ENCODE data around the gene MRPS18C. TPM values are rescaled to one million over a fixed set of nuclear protein-coding genes. Genes with fewer than 3 reads are reported as not detected.
A peak's percentile ranks its signal among the peaks of the same experiment; 100 is the strongest.
"Not testable (repeated sequence)": the region's sequence is repeated elsewhere in the genome, so short reads cannot be mapped to it uniquely, and the experiment has no call there.

MRPS18C gene
- total RNA-seq, 1 donor from 2014 or later = 56.5 TPM

DNA sequence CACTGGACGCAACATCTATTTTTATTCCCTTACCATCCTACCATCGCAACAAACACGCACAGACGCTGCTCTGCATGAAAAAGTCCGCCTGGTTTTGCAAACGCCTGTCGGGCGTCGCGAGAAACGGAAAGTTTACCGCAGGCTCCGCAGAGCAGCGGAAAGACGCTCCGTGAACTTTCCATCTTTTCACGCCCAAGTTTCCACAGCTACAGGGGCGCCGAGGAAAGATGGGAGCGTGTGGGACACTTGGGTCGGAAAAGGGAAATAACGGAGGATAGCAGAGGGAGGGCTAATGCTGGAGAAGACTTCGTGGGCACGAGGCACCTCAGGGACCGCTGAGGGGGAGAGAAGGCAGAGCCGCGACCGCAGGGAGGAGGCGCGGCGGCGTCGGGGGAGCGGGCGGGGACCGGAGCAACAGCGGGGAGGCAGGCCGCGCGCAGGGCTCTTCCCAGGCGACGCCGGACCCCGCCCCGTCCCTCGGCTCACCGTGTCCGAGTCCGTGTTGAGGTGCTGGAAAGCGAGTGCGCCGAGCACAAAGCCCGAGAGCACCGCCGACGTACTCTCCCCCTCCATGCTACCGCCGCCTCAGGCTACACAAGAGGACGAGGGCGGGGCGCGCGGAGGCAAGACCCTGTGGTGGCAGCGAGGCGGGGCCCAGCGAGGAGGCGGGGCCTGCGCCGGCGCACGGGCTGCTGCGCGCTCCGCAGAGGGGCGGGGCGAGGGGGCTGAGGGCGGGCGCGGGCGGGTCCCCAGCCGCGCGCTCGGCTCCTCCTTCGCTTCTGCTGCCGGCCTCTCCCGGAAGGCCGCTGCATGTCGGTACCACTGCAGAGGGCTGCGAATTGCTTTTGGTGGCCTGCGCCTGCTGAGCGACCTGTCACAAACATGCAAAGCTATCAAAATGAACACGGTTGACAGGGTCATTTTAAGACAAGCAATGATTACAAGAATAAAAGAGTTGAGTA is 28.9 kb downstream of the MRPS18C start, which contains the start of gene ABRAXAS1:
ABRAXAS1 (minus strand) TSS at position 601 of the 962 bp plus-strand sequence; CDS start at position 573, 28 bp downstream.
- intact Hi-C loops (cut with micrococcal nuclease) = loop anchor here (1.0 to 10.0 kb wide), 10 partner anchors 29 to 1200 kb away; partner anchors contain the start of genes COPS4, ENOPH1, GPAT3 and HELQ
- TF ChIP-seq, protein P1, sequence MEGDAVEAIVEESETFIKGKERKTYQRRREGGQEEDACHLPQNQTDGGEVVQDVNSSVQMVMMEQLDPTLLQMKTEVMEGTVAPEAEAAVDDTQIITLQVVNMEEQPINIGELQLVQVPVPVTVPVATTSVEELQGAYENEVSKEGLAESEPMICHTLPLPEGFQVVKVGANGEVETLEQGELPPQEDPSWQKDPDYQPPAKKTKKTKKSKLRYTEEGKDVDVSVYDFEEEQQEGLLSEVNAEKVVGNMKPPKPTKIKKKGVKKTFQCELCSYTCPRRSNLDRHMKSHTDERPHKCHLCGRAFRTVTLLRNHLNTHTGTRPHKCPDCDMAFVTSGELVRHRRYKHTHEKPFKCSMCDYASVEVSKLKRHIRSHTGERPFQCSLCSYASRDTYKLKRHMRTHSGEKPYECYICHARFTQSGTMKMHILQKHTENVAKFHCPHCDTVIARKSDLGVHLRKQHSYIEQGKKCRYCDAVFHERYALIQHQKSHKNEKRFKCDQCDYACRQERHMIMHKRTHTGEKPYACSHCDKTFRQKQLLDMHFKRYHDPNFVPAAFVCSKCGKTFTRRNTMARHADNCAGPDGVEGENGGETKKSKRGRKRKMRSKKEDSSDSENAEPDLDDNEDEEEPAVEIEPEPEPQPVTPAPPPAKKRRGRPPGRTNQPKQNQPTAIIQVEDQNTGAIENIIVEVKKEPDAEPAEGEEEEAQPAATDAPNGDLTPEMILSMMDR (IDR thresholded peaks at IDR 0.05) = no peak
- POLR2A ChIA-PET = interaction anchor here (0.6 to 3.9 kb wide), 7 partner anchors 28 to 1001 kb away, joined by 3 to 29 read pairs (median 6); partner anchors contain the start of genes COPS4, GPAT3, HELQ and MRPS18C
- no peaks in the 10 kb centered on the region for H3K27me3 Mint-ChIP-seq
- ATAC-seq (ENCODE audit: low read depth) = peak; percentile 97
- peak within 1 kb of the TSS; percentile 93 for H3K4me3 Mint-ChIP-seq
- CTCF ChIA-PET = interaction anchor here (0.7 to 1.3 kb wide), 5 partner anchors 13 to 717 kb away, joined by 3 to 4 read pairs (median 3); no protein-coding TSS in a partner anchor
- DNase-seq = peak; percentile 96
- H3K27ac Mint-ChIP-seq = peak within 1 kb of the TSS; percentile 94
- H3K9me3 Mint-ChIP-seq = no peaks in the 10 kb centered on the region
- H3K36me3 Mint-ChIP-seq (ENCODE audit: low read depth) = peaks cover 12% of the 10 kb centered on the region
- peaks cover 19% of the 10 kb centered on the region for H3K4me1 Mint-ChIP-seq

DNA sequence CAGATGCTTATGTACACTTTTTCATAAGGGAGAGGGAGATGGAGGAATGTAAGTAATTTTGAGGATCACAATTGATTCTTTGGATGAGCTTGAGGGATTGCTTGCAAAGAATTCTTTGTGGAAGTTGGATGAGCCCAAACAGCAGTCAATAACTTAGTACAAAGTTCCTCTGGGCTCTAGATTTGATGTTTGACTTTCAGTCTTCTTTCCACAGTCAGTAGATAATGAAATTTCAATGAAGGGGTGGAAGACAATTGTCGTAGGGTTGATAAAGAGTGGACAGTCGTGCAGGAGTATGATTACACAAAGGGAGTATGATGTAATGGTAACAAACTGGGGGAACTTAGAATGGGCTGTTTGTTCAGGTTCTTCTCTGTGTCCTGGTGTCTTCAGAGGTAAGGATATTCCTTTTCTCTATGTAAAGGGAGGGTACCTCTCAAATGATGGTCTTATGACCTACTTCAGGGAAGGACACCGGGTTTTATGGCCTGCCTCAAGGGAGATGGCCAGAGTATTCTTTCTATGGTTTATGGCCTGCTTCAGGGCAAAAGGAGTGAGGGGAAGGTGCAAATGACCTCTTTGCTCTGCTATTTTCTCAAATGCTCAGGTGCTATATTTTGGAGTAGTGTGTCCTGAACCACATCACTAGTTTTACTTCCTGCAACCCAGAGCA is 30.7 kb downstream of the MRPS18C start:
- intact Hi-C loops (cut with micrococcal nuclease) = loop anchor here (10.0 kb wide), 2 partner anchors 1022 to 1202 kb away; no protein-coding TSS in a partner anchor
- TF ChIP-seq, protein P1 (IDR thresholded peaks at IDR 0.05) = no peak
- peaks cover 19% of the 10 kb centered on the region for H3K4me1 Mint-ChIP-seq
- H3K36me3 Mint-ChIP-seq (ENCODE audit: low read depth) = peaks cover 4% of the 10 kb centered on the region
- ChIA-PET CTCF (interaction anchor here (0.6 kb wide), 1 partner anchor 112 kb away, joined by 5 read pairs; no protein-coding TSS in a partner anchor), POLR2A (interaction anchor here (1.6 to 3.9 kb wide), 2 partner anchors 32 to 49 kb away, joined by 6 to 29 read pairs; partner anchors contain the start of genes GPAT3, HELQ and MRPS18C)
- ATAC-seq (ENCODE audit: low read depth) (no peak), DNase-seq (no peak)
- no peaks in the 10 kb centered on the region for H3K27me3 Mint-ChIP-seq
- H3K9me3 Mint-ChIP-seq = no peaks in the 10 kb centered on the region
- H3K27ac Mint-ChIP-seq = no peak overlapping the region
- no peak overlapping the region for H3K4me3 Mint-ChIP-seq

GRCh38 chr4:83489711-83490326 is 34.0 kb downstream of the MRPS18C start:
- intact Hi-C loops (cut with micrococcal nuclease) = loop anchor here (10.0 kb wide), 2 partner anchors 1025 to 1205 kb away; no protein-coding TSS in a partner anchor
- H3K27ac Mint-ChIP-seq = no peak overlapping the region
- no peak overlapping the region for H3K4me3 Mint-ChIP-seq
- no peaks in the 10 kb centered on the region for H3K9me3 Mint-ChIP-seq
- DNase-seq = no peak
- ChIA-PET POLR2A (interaction anchor here (0.6 kb wide), 1 partner anchor 53 kb away, joined by 5 read pairs; no protein-coding TSS in a partner anchor), CTCF (interaction anchor here (0.7 to 4.8 kb wide), 3 partner anchors 152 to 694 kb away, joined by 3 to 19 read pairs (median 14); no protein-coding TSS in a partner anchor)
- no peaks in the 10 kb centered on the region for H3K36me3 Mint-ChIP-seq (ENCODE audit: low read depth)
- H3K4me1 Mint-ChIP-seq = peaks cover 7% of the 10 kb centered on the region
- H3K27me3 Mint-ChIP-seq = no peaks in the 10 kb centered on the region
- TF ChIP-seq, protein P1 (IDR thresholded peaks at IDR 0.05) = no peak
- no peak for ATAC-seq (ENCODE audit: low read depth)

- ChIA-PET POLR2A (no interaction called here), CTCF (interaction anchor here (0.9 to 4.8 kb wide), 7 partner anchors 33 to 154 kb away, joined by 3 to 19 read pairs (median 5); no protein-coding TSS in a partner anchor)
- DNase-seq = no peak
- ATAC-seq (ENCODE audit: low read depth) = peak; percentile 68
- no peaks in the 10 kb centered on the region for H3K9me3 Mint-ChIP-seq
- H3K27ac Mint-ChIP-seq = no peak overlapping the region
- H3K27me3 Mint-ChIP-seq = no peaks in the 10 kb centered on the region
- TF ChIP-seq, protein P1 (IDR thresholded peaks at IDR 0.05) = peak; percentile 80
- H3K4me1 Mint-ChIP-seq = peaks cover 1% of the 10 kb centered on the region
- no peak overlapping the region for H3K4me3 Mint-ChIP-seq
- no peaks in the 10 kb centered on the region for H3K36me3 Mint-ChIP-seq (ENCODE audit: low read depth)
- intact Hi-C loops (cut with micrococcal nuclease) = loop anchor here (1.0 kb wide), 2 partner anchors 91 to 149 kb away; no protein-coding TSS in a partner anchor
Measured at GRCh38 chr4:83490876-83491450, 35.1 kb downstream of the MRPS18C start.

DNA sequence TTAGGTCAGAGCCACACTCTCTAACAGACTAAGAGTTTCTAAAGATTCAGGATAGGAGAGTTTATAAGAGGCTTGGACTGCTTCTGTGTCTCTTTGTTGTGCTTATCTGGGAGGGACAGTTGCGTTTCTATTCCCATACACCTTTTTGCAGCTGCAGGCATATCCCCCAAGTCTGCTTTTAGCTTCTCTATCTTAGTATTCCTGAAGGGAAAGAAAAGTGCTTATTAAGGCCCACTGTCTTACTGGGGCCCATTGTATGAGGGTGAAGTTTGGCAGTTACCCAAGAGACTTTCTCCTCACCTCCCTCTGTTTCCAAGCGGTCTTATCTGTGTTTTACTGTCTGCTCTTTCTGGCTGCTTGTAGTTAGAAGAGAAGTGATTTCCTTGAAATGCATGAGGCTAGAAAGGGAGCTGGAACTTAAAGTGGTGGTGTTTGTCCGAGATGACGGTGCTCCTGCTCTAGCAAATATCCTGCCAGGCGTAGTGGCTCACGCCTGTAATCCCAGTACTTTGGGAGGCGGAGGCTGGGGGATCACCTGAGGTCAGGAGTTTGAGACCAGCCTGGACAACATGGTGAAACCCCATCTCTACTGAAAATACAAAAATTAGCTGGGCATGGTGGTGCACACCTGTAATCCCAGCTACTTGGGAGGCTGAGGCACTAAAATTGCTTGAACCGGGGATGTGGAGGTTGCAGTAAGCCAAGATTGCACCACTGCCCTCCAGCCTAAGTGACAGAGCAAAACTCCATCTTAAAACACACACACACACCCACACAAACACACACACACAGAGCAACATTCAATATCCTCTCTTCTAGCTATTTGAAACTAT is 40.4 kb downstream of the MRPS18C start:
- H3K4me1 Mint-ChIP-seq; POLR2A ChIA-PET; intact Hi-C loops (cut with micrococcal nuclease); DNase-seq; ATAC-seq (ENCODE audit: low read depth); CTCF ChIA-PET; H3K4me3 Mint-ChIP-seq; H3K27me3 Mint-ChIP-seq; H3K36me3 Mint-ChIP-seq (ENCODE audit: low read depth); H3K27ac Mint-ChIP-seq; H3K9me3 Mint-ChIP-seq: not testable (repeated sequence)
